GM18858 (cell line): ENCODE data around the gene TEX29.

Experiments
- ATAC-seq: cut with Tn5 transposase; IDR thresholded peaks from one replicate; pipeline ENCODE4 v1.9.1; 2021; ENCODE audit not compliant: unreplicated experiment

Gene TEX29

GRCh38 chr13:111339366-111340143 lies 19.1 kb downstream of the TEX29 start:
- no peak for ATAC-seq

GRCh38 chr13:111341886-111342285 lies 21.4 kb downstream of the TEX29 start:
- ATAC-seq, result no peak

GRCh38 chr13:111342721-111343120 lies 22.3 kb downstream of the TEX29 start:
- no peak for ATAC-seq

- no peak for ATAC-seq
These were observed 22.9 kb downstream of the TEX29 start for GRCh38 chr13:111343186-111343805.

- no peak for ATAC-seq
These were observed 24.2 kb downstream of the TEX29 start for GRCh38 chr13:111344471-111345191.

GRCh38 chr13:111345682-111346081 lies 25.2 kb downstream of the TEX29 start:
- ATAC-seq, result no peak

GRCh38 chr13:111346101-111346680 lies 25.7 kb downstream of the TEX29 start:
- no peak for ATAC-seq

GRCh38 chr13:111347438-111347837 lies 27.0 kb downstream of the TEX29 start:
- ATAC-seq, result no peak

GRCh38 chr13:111353508-111353907 lies 33.1 kb downstream of the TEX29 start:
- no peak for ATAC-seq

- no peak for ATAC-seq
These were observed 34.3 kb downstream of the TEX29 start for GRCh38 chr13:111354789-111355188.

- no peak for ATAC-seq
These were observed 36.4 kb downstream of the TEX29 start for GRCh38 chr13:111356795-111357194.

- no peak for ATAC-seq
These were observed 38.9 kb downstream of the TEX29 start for GRCh38 chr13:111359237-111359915.

- ATAC-seq, result no peak
These were observed 39.5 kb downstream of the TEX29 start for GRCh38 chr13:111359930-111360329.

GRCh38 chr13:111360452-111360851 lies 40.0 kb downstream of the TEX29 start:
- ATAC-seq, result no peak

- ATAC-seq, result no peak
These were observed 40.8 kb downstream of the TEX29 start for GRCh38 chr13:111361046-111361872.

- ATAC-seq, result no peak
These were observed 41.6 kb downstream of the TEX29 start for GRCh38 chr13:111361873-111362648.

- ATAC-seq, result no peak
These were observed 42.7 kb downstream of the TEX29 start for GRCh38 chr13:111363121-111363520.

- ATAC-seq, result no peak
These were observed 43.1 kb downstream of the TEX29 start for GRCh38 chr13:111363591-111363990.
